SU-DHL-6 (cell line): ENCODE data around the gene HOTAIR.

Experiments
- H2AFZ ChIP-seq: fragments of 200-600 bp; sonication (generic); 2 replicates; pipeline ENCODE4 v1.6.1; 2014; ENCODE audit warnings: low read depth, mild to moderate bottlenecking, moderate library complexity, mixed read lengths, antibody characterized with exemption, low read length; ENCODE audit not compliant: severe bottlenecking
- H3F3A ChIP-seq: fragments of 200-600 bp; shearing (Covaris generic); 2 replicates; pipeline ENCODE4 v1.6.0; 2016; ENCODE audit warnings: antibody characterized with exemption, mild to moderate bottlenecking; ENCODE audit not compliant: insufficient read depth
- H3K27ac ChIP-seq: fragments of 200-600 bp; sonication (generic); 2 replicates; pipeline ENCODE4 v1.5.1; 2016; ENCODE audit warnings: low read depth, mild to moderate bottlenecking, low read length, moderate library complexity, mixed read lengths
- H3K27me3 ChIP-seq: fragments of 200-600 bp; sonication (generic), shearing (Covaris generic); 2 replicates; pipeline ENCODE4 v1.6.0; 2014; ENCODE audit warnings: mild to moderate bottlenecking, low read length
- H3K36me3 ChIP-seq: fragments of 200-600 bp; sonication (generic); 2 replicates; pipeline ENCODE4 v1.6.1; 2014; ENCODE audit warnings: mild to moderate bottlenecking, low read length, mixed read lengths
- H3K4me2 ChIP-seq: fragments of 300-600, 200-600 bp; shearing (Covaris generic), sonication (generic); 2 replicates; pipeline ENCODE4 v1.6.0; 2014; ENCODE audit warnings: low read length, low read depth, mild to moderate bottlenecking; ENCODE audit not compliant: poor library complexity, severe bottlenecking
- H3K4me3 ChIP-seq: fragments of 200-600 bp; sonication (generic); 2 replicates; pipeline ENCODE4 v1.5.1; 2014; ENCODE audit warnings: antibody characterized with exemption, low read length, mild to moderate bottlenecking, mixed read lengths; ENCODE audit not compliant: insufficient read depth, poor library complexity, severe bottlenecking
- H3K79me2 ChIP-seq: fragments of 200-600 bp; sonication (generic); 2 replicates; pipeline ENCODE4 v1.6.1; 2014; ENCODE audit warnings: mild to moderate bottlenecking, low read length, moderate library complexity; ENCODE audit not compliant: insufficient read depth
- H3K9ac ChIP-seq: fragments of 200-600 bp; sonication (generic); 2 replicates; pipeline ENCODE4 v1.7.0; 2014; ENCODE audit warnings: mild to moderate bottlenecking, low read length
- H3K9me2 ChIP-seq: fragments of 200-600 bp; sonication (generic); replicated peaks from 2 replicates; pipeline ENCODE4 v1.6.1; 2014; ENCODE audit warnings: low read length; ENCODE audit not compliant: insufficient read depth
- H3K9me3 ChIP-seq: fragments of 200-600 bp; sonication (generic); 2 replicates; pipeline ENCODE4 v1.6.1; 2014; ENCODE audit warnings: low read length, mixed read lengths; ENCODE audit not compliant: insufficient read depth
- H4K20me1 ChIP-seq: fragments of 200-600 bp; sonication (generic); 2 replicates; pipeline ENCODE4 v1.6.1; 2014; ENCODE audit warnings: low read depth, mild to moderate bottlenecking, antibody characterized with exemption, low read length, moderate library complexity, mixed read lengths
- EZH2phosphoT487 ChIP-seq: fragments of 200-600 bp; sonication (generic), shearing (Covaris generic); conservative IDR thresholded peaks from 2 replicates; pipeline ENCODE4 v1.6.1; 2018; ENCODE audit warnings: mild to moderate bottlenecking, antibody characterized with exemption, low read length, moderate library complexity, mixed read lengths
- TF ChIP-seq, protein P1 (sequence below): fragments of 200-600 bp; sonication (generic); IDR thresholded peaks from one replicate; pipeline ENCODE4 v1.5.1; 2017; ENCODE audit warnings: antibody characterized with exemption, mild to moderate bottlenecking, low read length, moderate library complexity; ENCODE audit not compliant: insufficient read depth, poor library complexity, severe bottlenecking

Gene HOTAIR

DNA sequence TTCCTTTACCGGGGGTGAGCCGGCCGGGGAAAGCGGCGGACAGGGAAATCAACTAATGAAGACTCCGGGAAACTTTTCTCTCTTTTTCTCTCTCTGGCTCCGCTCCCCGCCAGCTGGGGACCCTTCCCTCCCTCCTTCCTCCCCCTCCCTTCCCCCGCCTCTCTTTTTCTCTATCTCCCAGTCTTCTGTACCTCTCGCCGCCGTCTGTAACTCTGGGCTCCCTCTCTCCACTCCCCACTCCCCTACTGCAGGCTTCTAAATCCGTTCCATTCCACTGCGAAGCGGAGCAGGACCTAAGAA, 8.7 kb downstream of the HOTAIR start:
- TF ChIP-seq, protein P1, sequence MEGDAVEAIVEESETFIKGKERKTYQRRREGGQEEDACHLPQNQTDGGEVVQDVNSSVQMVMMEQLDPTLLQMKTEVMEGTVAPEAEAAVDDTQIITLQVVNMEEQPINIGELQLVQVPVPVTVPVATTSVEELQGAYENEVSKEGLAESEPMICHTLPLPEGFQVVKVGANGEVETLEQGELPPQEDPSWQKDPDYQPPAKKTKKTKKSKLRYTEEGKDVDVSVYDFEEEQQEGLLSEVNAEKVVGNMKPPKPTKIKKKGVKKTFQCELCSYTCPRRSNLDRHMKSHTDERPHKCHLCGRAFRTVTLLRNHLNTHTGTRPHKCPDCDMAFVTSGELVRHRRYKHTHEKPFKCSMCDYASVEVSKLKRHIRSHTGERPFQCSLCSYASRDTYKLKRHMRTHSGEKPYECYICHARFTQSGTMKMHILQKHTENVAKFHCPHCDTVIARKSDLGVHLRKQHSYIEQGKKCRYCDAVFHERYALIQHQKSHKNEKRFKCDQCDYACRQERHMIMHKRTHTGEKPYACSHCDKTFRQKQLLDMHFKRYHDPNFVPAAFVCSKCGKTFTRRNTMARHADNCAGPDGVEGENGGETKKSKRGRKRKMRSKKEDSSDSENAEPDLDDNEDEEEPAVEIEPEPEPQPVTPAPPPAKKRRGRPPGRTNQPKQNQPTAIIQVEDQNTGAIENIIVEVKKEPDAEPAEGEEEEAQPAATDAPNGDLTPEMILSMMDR = no peak
- TF ChIP-seq EZH2phosphoT487 = no peak
- H2AFZ ChIP-seq = no peak overlapping the region
- H3K36me3 ChIP-seq = no peaks in the 10 kb centered on the region
- H3K4me2 ChIP-seq = no peak overlapping the region
- H3K79me2 ChIP-seq = no peaks in the 10 kb centered on the region
- no peaks in the 10 kb centered on the region for H3K9me3 ChIP-seq
- H3K27ac ChIP-seq = no peak overlapping the region
- no peaks in the 10 kb centered on the region for H4K20me1 ChIP-seq
- no peaks in the 10 kb centered on the region for H3F3A ChIP-seq
- no peak overlapping the region for H3K9ac ChIP-seq
- H3K27me3 ChIP-seq = 0 out of 2 replicates have a peak, but pooled peaks cover 4% of the 10 kb centered on the region
- H3K9me2 ChIP-seq = no peaks in the 10 kb centered on the region
- H3K4me3 ChIP-seq = no peak overlapping the region

DNA sequence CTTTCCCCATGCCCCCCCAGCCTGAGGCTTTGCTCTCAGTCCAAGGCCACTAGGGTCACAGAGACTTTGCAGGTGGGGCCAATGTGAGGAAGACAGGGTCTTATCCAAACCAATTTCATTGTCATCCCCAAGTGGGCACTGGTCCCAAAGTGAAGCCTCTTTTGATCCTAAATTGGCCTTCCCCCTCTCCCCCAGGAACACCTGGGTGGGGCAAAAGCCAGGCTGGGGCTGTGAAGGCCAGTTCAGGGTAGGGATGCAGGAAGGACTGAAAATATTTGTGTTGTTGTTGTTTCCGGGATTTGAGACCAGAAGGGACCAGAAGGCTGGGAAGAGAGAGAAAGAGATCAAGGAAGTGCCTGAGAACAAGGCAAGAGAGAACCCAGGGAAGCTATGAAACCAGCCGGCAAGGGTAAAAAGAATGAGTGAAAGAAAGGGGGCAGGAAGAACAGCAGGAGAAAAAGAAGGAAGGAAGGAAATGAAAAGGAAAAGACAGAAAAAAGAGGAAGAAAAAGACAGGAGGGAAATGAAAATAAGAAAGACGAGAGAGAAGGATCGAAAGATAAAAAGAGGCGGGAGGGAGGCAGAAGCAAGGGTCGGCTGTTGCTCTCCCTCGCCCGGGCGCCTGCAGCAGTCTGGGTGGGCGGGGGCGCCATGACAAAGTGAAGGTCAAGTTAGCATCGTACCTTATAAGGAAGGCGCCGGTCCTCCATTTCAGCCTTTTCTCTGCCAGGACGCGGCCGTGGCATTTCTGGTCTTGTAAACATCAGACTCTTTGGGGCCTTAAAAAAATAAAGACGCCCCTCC, 9.3 kb downstream of the HOTAIR start:
- Histone ChIP-seq H2AFZ (no peak overlapping the region), H3K27ac (no peak overlapping the region), H3K9ac (no peak overlapping the region), H3K79me2 (no peaks in the 10 kb centered on the region), H3K4me3 (no peak overlapping the region), H3K36me3 (no peaks in the 10 kb centered on the region), H4K20me1 (no peaks in the 10 kb centered on the region), H3F3A (no peaks in the 10 kb centered on the region), H3K9me2 (no peaks in the 10 kb centered on the region), H3K27me3 (0 out of 2 replicates have a peak, but pooled peaks cover 4% of the 10 kb centered on the region), H3K4me2 (no peak overlapping the region), H3K9me3 (no peaks in the 10 kb centered on the region)
- TF ChIP-seq, protein P1 = no peak
- no peak for TF ChIP-seq EZH2phosphoT487

DNA sequence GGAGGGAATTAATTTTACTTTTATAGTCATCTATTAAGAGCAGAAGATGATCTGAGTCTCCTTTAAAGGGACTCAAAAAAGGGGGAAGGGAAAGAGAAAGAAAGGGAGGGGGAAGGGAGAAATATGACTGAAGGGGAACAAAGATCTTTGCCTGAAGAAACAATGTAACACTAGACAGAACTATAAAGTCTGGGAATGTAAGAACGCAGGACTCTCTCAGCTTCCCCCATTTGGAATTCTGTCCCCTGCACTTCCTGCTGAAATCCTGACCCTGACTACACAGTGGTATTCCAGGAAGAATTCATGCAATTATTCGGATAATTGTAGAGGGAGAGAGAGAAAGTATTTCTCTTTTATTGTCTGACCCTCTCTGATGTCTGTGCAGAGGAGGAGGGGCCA, 10.4 kb downstream of the HOTAIR start:
- Histone ChIP-seq H3K4me3 (no peak overlapping the region), H3K27me3 (0 out of 2 replicates have a peak, but pooled peaks cover 4% of the 10 kb centered on the region), H3K79me2 (no peaks in the 10 kb centered on the region), H3F3A (no peaks in the 10 kb centered on the region), H3K9me2 (no peaks in the 10 kb centered on the region), H3K27ac (no peak overlapping the region), H3K9me3 (no peaks in the 10 kb centered on the region), H3K4me2 (no peak overlapping the region), H3K9ac (no peak overlapping the region), H4K20me1 (no peaks in the 10 kb centered on the region), H2AFZ (no peak overlapping the region), H3K36me3 (no peaks in the 10 kb centered on the region)
- TF ChIP-seq, protein P1 = no peak
- TF ChIP-seq EZH2phosphoT487 = no peak
